ENCODE data around the gene PLCH2.

The PLCH2 gene

DNA sequence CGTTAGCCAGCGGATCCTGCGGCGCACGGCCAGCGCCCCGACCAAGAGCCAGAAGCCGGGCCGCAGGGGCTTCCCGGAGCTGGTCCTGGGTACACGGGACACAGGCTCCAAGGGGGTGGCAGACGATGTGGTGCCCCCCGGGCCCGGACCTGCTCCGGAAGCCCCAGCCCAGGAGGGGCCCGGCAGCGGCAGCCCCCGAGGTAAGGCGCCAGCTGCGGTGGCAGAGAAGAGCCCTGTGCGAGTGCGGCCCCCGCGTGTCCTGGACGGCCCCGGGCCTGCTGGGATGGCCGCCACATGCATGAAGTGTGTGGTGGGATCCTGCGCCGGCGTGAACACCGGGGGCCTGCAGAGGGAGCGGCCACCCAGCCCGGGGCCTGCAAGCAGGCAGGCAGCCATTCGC, 26.1 kb downstream of the PLCH2 start:
- no peak for DNase-seq

GRCh38 chr1:2502661-2503553, 26.8 kb downstream of the PLCH2 start:
- DNase-seq = no peak

- no peak for DNase-seq
These were observed 27.6 kb downstream of the PLCH2 start for GRCh38 chr1:2503554-2504224.

DNA sequence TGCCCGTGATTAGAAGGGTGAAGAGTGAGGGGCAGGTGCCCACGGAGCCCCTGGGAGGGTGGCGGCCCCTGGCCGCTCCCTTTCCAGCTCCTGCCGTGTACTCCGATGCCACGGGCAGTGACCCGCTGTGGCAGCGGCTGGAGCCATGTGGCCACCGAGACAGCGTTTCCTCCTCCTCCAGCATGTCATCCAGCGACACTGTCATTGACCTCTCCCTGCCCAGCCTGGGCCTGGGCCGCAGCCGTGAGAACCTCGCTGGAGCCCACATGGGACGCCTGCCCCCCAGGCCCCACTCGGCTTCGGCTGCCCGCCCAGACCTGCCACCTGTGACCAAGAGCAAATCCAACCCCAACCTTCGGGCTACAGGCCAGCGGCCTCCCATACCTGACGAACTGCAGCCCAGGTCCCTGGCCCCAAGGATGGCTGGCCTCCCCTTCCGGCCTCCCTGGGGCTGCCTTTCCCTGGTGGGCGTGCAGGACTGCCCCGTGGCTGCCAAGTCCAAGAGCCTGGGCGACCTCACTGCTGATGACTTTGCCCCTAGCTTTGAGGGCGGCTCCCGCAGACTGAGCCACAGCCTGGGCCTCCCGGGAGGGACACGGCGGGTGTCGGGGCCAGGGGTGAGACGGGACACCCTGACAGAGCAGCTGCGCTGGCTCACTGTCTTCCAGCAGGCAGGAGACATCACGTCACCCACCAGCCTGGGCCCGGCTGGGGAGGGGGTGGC, 28.3 kb downstream of the PLCH2 start:
- DNase-seq = no peak

- DNase-seq = no peak
These were observed 28.8 kb downstream of the PLCH2 start for GRCh38 chr1:2504949-2505272.

DNA sequence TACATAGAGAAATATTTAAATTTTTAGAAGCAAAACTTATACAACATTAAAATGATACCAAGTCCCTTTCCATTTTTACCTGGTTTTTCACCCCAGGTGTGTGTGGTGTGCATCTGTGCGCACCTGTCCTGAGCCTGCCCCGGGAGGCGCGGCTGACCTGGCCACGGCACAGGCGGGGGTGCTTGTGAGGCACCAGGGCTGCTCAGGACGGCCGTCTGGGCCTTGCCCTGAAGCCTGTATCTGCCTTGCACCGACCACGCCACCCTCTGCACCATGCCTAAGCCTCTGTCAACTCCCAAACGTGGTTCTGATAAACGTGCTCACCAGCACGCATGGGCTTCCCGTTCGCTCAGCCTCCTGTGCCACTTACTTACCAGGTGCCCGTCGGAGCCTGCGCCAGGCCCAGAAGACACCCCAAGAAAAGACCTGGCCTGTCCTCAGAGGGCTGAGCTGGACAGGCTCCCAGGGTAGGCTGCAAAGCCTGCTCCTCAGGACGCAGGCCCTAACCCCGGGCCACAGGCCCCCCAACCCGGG, 29.4 kb downstream of the PLCH2 start:
- no peak for DNase-seq

- no peak for DNase-seq
These were observed 30.1 kb downstream of the PLCH2 start for GRCh38 chr1:2506007-2506860.

DNA sequence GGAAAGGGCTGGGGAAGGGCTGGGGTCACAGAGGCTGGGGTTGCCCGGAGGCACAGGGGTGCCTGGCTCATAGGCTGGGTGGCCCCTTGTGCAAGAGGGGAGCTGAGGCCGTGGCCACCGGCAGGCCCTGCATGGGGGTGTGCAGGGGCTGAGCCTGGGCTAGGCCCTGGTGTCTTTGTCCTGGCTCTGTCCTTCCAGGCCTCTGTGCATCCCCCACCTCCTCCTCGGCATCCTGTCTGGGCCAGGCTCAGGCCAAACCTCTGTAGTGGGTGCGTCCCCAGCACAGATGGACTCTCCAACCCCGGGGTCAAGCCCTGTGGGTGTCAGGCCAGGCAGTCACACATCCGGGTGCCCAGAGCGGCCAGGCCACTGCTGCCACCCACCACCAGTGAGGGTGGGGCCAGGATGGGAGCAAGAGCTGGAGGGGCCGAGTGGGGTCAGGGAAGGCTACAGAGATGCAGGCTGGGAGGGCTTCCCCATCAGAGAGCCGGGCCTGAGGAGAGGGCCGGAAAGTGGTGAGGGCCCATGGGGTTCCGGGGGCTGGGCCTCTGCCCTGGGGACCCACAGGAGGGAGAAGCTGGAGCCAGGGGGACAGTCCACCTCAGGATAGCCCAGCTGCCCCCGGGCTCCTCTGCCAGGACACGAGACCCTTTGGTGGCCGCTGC, 30.9 kb downstream of the PLCH2 start:
- DNase-seq = no peak

- DNase-seq = no peak
These were observed 31.7 kb downstream of the PLCH2 start for GRCh38 chr1:2507744-2508155.

DNA sequence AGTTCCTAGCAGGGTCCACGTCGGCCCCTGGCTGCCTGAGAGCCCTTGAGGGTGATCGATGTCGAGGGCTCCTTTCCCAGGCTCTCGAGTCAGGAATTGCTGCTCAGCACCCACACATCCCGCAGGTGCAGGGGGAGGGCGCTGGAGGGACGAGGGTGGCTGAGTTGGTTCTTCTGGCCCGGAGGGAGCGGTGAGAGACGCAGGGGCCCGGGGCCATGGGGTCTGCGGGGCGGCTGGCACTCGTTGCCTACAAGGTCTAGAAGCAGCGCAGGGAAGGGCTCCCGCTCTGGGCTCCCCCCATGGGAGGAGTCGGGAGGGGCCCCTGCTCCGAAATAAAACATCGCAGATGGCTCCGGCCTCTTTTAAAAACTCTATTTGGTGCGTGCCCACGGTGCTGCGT, 32.1 kb downstream of the PLCH2 start:
- no peak for DNase-seq

DNA sequence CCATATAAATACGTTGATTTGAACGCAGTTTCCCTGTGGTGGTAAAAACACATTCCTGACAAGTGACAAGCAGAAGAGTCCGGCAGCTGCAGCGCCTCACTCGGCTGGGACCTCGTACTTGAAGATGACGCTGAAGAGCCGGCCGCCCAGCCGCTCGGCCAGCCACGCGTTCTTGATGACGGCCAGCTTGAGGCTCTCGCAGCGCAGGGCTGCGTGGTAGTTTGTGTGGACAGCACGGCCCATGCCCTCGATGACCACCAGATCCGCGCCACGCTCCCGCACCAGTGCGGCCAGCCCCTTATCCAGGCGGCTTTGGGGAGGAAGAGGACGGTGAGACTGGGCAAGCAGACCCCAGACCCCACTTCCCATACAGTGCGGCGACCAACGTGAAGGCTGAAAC, 32.7 kb downstream of the PLCH2 start:
- DNase-seq = no peak

DNA sequence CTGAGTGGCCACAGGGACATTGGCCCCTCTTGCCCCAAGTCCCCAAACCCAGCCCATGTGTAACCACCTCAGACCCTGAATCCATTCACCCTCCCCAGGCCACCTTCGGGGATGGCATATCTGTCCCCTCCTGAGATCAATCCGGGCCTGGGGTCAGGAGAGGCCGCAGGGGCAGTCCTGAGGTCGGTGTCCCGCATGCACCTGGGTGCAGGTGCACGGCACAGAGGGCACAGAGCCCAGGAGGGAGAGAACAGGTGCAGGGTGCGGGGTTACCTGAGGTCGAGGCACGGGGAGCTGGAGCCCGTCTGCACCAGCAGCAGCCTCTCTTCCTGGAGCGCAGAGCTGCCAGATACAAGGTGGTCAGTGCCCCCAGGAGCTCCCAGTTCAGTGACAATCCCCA, 33.5 kb downstream of the PLCH2 start:
- no peak for DNase-seq

DNA sequence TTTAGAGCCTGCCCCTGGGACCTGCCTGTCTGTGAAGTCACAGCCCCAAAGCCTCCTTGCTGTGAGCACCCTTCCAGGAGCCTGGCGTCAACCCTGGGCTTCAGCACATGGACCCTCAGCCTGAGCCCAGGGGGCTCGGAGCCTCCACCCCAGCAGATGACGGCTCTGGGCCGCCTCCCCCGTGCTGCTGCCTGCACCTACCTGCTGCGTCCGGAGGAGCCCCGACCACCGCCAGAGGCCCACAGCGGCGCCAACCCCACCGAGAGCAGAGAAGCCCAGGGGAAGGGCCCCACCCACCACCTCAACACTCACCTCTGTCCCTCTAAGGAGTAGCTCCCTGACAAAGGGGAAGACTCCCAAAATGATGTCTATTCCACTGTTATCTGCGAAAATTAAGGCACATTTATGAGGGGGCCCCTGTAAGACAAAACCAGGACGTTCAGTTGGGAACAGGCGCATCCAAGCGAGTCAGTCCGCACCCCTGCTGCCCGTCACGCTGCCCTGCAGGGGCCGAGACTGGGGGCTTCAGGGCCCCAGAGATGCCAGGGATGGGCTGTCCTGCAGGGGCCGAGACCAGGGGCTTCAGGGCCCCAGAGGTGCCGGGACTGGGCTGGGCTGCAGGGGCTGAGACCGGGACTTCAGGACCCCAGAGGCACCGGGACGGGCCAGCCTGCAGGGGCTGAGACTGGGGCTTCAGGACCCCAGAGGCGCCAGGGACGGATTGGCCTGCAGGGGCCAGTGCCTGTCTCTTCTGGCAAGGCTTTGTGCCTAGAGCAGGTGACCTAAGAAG, 34.5 kb downstream of the PLCH2 start:
- DNase-seq = no peak

- no peak for DNase-seq
These were observed 36.9 kb downstream of the PLCH2 start for GRCh38 chr1:2512862-2513421.

DNA sequence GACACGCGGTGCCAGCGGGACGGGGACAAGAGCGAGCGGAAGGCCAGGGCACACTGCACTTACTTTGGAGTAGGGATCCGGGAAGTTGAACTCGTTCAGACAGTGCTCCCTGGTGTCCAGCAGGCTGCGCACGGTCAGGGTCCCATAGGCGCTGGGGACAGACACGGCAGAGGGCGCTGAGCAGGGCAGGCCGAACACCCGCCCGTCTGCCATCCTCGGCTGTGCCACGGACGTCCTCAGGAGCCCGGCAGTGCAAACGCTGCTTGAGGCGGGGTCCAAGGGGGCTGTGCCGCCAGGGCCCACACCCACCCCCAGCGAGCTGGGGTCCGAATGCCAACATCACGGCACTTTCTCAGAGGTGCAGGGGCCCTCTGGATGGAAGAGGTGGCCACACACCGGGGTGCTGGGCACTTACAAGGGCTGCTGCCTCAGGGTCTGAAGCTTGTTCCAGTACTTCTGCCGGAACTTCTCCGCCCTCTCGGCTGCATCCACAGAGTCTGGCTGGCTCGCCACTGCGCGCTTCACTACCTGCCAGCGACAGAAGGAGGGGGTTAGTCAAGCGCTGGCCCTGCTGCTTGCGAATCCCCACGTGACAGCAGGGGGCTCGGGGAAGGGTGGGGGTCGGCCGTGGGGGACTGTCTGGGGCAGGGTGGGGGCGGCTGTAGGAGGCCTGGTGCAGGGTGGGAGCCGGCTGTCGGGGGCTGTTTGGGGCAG, 38.0 kb downstream of the PLCH2 start:
- DNase-seq = no peak

DNA sequence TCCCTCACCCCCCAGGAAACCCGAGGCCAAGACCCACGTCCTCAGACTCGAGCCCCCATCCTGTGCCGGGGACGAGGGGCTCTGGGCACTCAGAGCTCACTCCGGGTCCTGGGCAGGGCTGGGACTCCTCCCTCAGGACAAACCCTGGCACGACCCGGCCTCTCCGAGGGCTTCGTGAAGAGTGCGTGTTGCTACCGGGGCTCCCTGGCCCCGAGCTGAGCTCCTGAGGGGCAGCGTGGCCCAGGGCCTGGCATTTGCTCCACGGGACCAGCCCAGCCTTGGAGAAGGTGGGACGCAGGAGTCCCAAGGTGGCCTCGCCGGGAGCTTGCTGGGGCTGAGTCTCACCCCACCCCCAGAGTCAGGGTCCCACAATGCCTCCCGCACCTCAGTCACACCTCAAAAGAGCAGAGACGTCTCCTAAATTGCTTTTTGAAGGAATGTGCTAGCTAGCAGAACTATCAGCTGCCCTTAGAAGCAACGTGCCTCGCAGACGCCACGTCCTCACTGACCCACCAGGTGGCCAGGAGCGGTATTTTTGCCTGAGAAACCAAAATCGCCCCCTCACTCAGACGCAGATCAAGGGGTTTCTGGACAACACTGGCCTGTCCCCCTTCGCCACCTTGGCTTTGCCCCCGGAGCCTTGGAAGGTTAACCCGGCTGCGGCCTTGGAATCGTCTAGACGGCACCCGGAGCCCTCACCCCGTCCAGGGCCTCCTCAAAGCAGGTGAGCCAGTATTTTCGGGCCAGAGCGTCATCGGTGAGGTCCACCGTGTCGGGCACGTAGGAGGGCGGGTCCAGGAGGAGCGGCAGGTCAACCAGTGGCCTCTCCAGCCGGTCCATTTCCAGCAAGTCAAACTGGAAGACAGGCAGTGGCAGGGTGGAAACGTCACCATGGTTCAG, 39.0 kb downstream of the PLCH2 start:
- no peak for DNase-seq

GRCh38 chr1:2515763-2516080, 39.6 kb downstream of the PLCH2 start:
- no peak for DNase-seq

DNA sequence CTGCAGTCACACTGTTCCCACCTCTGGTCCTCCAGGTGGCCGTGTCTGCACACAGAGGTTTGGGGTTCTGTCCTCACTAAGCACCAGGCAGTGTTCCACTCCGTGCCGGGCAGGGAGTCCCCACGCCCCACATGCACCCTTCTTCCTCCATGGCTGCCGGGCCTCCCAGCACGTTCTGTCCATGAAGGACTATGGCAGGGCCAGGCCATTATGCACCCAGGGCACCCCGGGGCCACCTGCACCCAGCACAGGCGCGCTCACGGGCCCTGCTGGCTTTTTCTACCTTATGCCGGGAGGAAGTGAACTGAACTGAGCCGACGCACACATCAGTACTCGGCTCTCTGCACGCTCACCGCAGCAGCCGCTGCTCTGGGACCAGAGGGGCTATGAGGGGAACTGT, 40.0 kb downstream of the PLCH2 start:
- DNase-seq = no peak

- no peak for DNase-seq
These were observed 40.9 kb downstream of the PLCH2 start for GRCh38 chr1:2516946-2517345.
